GM12875 (cell line): ENCODE data around the gene PADI1.

ENCODE experiments used
- H3K4me3 ChIP-seq: one replicate; pipeline ENCODE4 v1.5.1; 2011; ENCODE audit warnings: low read depth, low read length, control low read depth
- TF ChIP-seq, protein P1 (sequence below): IDR thresholded peaks from 2 replicates; pipeline ENCODE4 v1.5.1; 2011; ENCODE audit warnings: low read depth, mild to moderate bottlenecking, control low read depth, inconsistent platforms, low read length, moderate library complexity, borderline replicate concordance; ENCODE audit not compliant: insufficient read depth

Gene PADI1

DNA sequence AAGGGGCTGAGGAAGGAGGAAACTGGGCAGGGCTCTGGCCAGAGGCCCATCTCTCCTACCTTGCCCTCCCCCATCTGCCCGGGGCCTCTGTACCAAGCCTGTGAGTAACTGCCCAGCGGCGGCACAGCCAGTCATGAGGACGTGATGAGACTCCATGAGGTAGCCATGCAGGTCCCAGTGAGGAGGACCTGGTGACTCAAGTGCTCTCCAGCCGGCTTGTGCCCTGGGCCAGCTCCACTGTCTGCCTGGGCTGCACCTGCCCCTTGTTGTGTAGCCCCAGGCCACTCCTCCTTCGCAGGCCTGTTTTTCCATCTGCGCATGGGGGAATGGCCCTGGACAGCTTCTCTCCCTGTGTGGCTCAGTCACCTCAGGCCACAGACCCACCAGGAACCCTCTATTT, 42.0 kb upstream of the PADI1 start:
- TF ChIP-seq, protein P1, sequence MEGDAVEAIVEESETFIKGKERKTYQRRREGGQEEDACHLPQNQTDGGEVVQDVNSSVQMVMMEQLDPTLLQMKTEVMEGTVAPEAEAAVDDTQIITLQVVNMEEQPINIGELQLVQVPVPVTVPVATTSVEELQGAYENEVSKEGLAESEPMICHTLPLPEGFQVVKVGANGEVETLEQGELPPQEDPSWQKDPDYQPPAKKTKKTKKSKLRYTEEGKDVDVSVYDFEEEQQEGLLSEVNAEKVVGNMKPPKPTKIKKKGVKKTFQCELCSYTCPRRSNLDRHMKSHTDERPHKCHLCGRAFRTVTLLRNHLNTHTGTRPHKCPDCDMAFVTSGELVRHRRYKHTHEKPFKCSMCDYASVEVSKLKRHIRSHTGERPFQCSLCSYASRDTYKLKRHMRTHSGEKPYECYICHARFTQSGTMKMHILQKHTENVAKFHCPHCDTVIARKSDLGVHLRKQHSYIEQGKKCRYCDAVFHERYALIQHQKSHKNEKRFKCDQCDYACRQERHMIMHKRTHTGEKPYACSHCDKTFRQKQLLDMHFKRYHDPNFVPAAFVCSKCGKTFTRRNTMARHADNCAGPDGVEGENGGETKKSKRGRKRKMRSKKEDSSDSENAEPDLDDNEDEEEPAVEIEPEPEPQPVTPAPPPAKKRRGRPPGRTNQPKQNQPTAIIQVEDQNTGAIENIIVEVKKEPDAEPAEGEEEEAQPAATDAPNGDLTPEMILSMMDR, result no peak
- H3K4me3 ChIP-seq, result no peak overlapping the region

DNA sequence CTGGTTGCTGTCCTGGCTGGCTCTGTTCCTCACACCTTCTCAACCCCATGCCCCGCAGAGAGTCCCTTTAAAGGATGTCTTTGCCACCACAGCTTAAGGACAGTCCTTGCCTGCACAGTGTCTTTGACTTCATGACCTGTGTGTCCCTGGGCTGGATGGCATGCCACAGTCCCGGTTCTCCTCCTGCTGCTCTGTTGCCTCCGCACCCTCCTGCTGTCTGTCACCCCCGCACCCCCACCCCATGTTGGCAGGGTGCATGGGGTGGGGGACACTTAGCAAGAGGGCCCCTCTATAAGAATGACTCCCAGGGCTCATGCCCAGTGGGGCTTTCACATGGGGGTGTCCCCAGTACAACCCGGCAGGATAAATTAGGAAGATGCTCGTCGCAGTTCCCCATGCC, 41.6 kb upstream of the PADI1 start:
- TF ChIP-seq, protein P1, result no peak
- H3K4me3 ChIP-seq, result no peak overlapping the region

DNA sequence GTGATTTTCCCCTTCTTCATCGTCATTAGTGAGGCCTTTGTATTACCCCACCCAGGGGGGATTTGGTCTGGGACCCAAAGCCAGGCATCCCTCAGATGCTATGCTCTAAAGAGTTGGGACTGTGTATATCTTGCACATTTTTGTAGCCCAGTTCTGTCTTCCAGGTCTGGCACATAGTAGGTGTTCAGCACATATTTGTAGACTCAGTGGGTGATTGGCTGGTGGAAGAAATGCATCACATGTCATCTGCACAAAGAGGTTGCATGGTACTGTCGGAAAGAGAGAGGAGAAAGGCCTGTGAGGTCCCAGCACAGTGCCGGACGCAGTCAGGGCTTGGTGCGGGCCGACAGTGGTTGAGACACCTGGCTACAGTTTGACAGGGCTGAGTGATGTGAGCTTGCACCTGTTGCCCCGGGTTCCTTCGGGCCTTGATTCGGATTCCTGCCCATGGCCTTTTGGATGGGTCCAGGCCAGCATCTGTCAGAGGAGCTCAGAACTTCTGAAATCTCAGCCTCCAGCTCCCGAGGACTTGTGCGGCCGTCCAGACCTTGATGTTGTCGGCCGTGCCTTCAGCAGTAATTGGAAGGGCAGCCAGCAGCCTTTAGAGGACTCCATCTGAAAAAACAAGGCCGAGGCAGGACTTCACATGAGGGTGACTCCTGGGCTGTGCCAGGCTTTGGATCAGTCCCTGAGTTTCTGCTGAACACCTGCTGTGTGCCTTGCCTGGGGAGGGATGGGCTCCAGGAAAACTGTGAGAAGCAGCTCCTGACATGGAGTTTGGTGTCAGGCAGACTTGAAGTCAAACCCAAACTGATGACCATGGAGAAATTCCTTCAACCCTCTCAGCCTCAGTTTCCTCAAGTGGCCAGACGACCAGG, 40.9 kb upstream of the PADI1 start:
- no peak overlapping the region for H3K4me3 ChIP-seq
- TF ChIP-seq, protein P1, result no peak

DNA sequence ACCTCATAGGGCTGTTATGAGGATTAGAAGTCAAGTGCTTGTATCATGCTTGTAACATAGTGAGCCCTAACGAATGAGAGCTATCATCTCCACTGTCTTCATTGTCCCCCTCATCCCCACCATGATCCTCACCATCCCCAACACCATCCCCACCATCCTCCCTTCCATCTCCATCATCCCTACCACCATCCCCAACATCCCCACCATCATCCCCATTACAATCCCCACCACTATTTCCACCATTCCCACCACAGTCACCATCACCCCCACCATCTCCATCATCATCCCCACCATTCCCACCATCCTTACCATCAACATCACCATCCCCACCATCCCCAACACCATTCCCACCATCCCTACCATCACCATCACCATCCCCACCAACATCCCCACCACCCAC, 39.1 kb upstream of the PADI1 start:
- TF ChIP-seq, protein P1, result no peak
- no peak overlapping the region for H3K4me3 ChIP-seq

DNA sequence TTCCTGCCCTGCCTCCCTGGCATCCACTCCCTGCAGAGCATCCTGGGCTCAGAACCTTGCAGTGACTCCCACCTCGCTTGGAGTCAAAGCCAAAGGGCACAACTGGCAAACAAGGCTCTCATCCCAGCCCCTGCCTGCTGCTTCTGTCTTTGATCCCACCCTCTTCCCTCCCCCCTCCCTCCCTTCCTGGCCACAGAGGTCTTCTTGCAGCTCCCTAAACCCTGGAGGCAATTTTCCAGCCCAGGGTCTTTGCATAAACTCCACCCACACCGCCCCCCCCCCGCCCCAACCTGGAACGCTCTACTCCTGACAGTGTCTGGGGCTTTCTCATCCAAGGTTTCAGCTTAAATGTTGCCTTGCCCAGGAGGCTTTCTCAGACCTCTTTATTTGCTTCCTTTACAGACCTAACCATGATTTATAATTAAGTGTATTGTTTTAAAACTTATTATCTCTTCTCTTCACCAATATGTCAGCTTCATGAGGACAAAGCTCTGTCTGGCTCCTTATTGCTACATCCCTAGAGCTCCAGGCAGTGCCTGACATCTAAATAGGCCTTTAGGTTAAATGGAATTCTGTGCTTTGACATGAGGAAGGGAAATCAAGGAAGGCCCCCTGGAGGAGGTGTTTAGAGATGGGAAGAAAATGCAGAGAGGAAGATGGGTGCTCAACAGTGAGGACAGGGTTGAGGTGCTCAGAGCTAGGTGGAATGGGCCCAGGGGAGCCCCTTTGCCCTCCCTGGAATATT, 37.7 kb upstream of the PADI1 start:
- H3K4me3 ChIP-seq, result no peak overlapping the region
- TF ChIP-seq, protein P1, result no peak

DNA sequence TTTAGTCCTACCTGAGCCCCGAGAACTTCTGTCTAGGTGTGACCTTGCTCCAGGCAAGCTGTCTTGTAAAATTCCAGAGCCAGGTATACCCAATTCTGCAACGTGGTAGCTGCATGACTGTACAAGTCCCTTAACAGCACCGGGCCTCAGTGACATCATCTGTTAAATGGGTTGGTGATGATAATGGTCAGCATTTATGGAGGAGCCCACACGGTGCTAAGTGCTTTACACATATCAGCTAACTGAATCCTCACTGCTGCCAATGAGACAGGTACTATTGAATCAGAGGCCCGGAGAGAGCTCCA, 37.2 kb upstream of the PADI1 start:
- H3K4me3 ChIP-seq, result no peak overlapping the region
- TF ChIP-seq, protein P1, result no peak
